Activated T-cell treated with anti-CD3 and anti-CD28 coated beads for 48 hours (primary cell): ENCODE data around the gene CD93.

Source experiments
- DNase-seq: peaks from one replicate; pipeline ENCODE4 v3.0.0-alpha.2; 2020; ENCODE audit warnings: low read depth

CD93 gene

GRCh38 chr20:23086056-23086566 is at the start of gene CD93:
CD93 (minus strand) TSS chr20:23086324; CDS start chr20:23086192, 132 bp downstream.
- DNase-seq: no peak

- no peak for DNase-seq
Observed at GRCh38 chr20:23133560-23133998, 47.5 kb upstream of the CD93 start.

- no peak for DNase-seq
Observed at GRCh38 chr20:23132930-23133559, 46.9 kb upstream of the CD93 start.

- no peak for DNase-seq
Observed at GRCh38 chr20:23132293-23132929, 46.3 kb upstream of the CD93 start.

- no peak for DNase-seq
Observed at GRCh38 chr20:23131766-23132165, 45.6 kb upstream of the CD93 start.

- DNase-seq: no peak
Observed at GRCh38 chr20:23130622-23131140, 44.6 kb upstream of the CD93 start.

- no peak for DNase-seq
Observed at GRCh38 chr20:23129891-23130621, 43.9 kb upstream of the CD93 start.

- no peak for DNase-seq
Observed at GRCh38 chr20:23129266-23129665, 43.1 kb upstream of the CD93 start.

GRCh38 chr20:23128461-23129125 is 42.5 kb upstream of the CD93 start:
- DNase-seq: no peak

GRCh38 chr20:23127506-23128279 is 41.6 kb upstream of the CD93 start:
- DNase-seq: no peak

GRCh38 chr20:23126281-23127061 is 40.3 kb upstream of the CD93 start:
- no peak for DNase-seq

- no peak for DNase-seq
Observed at GRCh38 chr20:23125625-23126191, 39.6 kb upstream of the CD93 start.

GRCh38 chr20:23125159-23125558 is 39.0 kb upstream of the CD93 start:
- no peak for DNase-seq

GRCh38 chr20:23123886-23124285 is 37.8 kb upstream of the CD93 start:
- no peak for DNase-seq

- no peak for DNase-seq
Observed at GRCh38 chr20:23122796-23123655, 36.9 kb upstream of the CD93 start.

GRCh38 chr20:23122321-23122720 is 36.2 kb upstream of the CD93 start:
- DNase-seq: no peak

- DNase-seq: no peak
Observed at GRCh38 chr20:23121751-23122320, 35.7 kb upstream of the CD93 start.

GRCh38 chr20:23120936-23121750 is 35.0 kb upstream of the CD93 start:
- no peak for DNase-seq
